GM19455 (cell line): ENCODE data around the gene FRY.

Experiments
- ATAC-seq: cut with Tn5 transposase; IDR thresholded peaks from one replicate; pipeline ENCODE4 v1.9.1; 2021; ENCODE audit not compliant: unreplicated experiment

The FRY gene

DNA sequence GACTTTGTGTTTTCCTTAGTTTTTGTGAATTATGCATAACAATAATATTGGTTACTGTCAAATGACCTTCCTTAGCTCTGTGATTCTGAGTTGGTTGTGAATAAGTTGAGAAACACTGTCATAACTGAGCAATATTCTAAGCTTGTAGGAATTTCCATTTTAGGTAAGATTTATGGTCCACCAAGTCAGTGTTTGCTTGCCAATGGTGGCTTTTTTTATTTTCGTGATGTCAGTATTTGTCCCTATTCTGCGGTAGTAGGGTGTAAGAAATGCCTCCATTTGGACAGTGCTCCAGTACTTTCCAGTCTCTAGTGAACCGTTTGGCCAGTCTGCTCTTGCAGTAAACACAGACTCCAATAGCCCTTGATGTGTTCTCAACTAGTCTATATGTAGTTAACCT is 94.7 kb downstream of the FRY start:
- ATAC-seq, result no peak

DNA sequence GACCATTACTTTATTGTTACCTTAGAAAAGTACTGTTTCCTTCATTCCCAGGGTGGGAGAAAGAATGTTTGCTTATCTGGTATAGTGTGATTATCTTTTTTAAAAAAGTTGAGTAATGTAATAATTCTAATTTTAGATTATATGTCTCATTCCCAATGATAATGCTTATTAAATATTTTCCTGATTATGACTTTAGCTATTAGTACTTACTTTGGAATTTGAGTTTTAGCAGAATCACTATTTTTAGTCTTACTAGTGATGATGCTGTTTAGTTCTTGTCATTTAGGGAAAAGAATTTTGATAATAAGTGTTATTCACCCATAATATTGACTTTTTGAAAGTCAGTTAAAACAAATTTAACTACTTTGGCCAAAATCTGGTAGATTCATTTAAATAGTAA is 95.2 kb downstream of the FRY start:
- no peak for ATAC-seq

DNA sequence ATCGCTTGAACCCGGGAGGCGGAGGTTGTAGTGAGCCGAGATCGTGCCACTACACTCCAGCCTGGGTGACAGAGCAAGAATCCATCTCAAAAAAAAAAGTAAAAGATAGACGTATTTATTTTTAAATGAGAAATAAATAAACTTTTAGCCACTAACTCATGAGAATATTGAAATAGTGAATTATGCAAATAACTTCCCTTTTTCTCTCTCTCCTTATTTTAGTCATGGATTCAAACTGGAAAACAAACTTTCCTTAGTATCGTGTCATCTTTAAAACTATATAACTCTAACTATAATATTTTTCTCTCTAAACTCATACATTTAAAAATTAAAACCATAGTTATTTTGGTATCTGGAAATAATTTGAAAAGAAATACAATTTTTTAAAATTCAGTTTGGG is 96.1 kb downstream of the FRY start:
- no peak for ATAC-seq

DNA sequence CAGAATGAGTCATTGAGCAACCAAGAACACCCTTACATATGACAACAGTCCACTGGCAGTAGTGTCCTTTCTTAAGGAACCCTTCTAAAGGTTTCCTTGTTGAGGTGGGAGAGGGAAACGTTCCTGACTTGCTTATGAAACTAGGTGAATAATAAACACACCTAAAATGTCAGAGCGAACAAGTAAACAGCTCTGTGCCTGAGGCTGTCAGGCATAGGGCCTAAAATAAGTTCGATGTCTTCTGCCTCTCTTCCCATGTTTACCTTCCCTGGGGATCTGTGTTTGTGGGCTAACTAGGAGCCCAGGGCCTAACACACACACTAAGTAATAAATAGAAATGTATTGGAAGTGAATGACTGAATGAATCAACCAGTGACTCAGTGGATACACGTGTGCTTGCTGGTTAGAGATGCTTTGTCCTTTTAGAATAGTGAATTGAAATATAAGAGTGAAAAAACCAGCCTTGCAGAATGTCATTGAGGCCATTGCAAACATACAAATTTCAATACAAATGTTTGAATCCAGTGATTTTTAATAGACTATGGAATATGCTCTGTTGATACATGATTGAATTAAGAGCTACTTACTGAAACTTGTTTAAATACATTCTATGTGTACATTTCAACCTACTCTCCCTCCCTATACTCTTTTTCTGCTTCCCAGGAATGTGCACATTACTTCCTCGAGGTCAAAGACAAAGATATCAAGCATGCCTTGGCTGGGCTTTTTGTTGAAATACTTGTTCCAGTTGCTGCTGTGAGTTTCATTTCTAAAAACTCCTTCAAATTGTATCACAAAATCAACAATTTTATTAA is 102.9 kb downstream of the FRY start:
- ATAC-seq, result no peak

DNA sequence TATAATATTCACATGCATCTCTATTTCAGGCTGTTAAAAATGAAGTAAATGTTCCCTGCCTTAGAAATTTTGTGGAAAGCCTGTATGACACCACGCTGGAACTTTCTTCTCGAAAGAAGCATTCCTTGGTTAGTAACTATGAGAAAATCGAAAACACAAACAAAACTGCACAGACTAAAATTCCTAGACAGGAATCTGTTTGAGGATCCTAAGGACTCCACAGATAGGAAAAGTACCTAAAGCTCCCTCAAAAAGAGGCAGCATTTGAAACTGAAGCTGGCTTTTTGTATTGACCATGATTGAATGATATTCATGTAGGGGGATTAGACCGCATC is 103.4 kb downstream of the FRY start:
- ATAC-seq, result no peak

DNA sequence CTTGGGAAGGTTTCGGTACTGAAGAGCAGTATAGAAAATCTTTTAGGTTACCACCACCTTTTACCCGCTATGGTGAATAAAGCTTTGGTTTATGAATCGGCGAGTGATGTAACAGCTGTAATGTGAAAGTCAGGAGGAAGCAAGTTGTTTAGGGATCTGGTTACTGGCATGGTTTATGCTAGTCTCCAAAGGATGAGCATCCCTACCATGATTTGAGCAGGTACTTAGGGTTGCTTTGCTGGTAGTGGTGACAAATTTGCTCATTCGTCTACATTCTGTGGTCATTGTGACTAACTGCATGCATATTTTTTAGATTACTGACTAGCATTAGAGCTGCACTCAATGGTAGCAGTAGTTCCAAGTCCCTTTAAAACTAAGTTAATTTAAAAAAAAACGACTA is 104.1 kb downstream of the FRY start:
- ATAC-seq, result no peak

DNA sequence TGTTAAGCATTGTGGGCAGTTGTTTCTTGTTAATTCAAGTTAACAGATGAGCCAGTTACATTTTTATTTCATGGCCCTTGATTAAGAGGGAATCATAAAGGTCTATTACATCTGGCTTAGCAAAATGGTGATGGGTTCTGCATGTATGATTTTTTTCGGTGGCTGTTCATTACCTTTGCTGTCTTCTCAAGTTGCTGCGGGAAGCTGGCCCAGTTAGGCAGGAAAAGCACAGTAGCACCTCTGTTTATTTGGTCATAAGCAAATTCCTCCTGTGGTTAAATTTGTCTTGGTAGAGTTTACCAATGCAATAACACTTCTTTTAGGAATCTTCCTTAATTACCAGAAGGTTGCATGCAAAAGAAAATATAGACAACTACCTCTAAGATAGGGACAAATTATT is 104.5 kb downstream of the FRY start:
- no peak for ATAC-seq

DNA sequence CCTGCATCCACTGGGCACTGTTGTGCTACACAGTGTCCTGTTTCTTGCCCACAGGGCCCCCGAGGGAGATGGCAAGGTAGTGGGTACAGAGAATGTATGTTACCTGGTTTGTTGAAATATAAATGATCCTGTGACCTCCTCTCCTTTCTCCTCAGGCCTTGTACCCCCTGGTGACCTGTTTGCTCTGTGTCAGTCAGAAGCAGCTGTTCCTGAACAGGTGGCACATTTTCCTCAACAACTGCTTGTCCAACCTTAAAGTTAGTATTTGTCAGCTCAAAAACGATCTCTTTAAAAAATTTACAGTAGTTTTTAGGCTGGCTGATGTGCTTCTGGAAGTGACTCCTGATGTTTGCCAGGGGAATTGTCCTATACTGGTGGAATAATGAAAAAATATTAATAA is 105.1 kb downstream of the FRY start:
- ATAC-seq, result no peak

DNA sequence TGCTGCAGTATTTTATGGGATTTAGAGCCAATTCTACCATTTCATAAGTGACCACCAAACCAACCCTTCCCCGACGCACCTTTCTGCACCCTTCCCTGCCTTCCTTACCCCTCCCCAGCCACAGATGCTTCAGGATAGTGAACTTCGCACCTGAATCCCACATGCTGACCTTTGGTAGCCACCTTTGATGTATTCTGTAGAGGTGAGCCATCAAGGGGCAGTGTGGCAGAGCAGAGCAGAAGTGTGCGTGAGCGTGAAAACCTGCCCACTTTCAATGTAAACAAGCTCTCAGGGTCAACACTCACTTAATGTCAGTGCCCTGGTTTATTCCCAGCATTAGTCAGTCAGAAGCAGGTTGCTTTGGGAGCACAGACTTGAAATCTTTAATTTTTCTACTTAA is 107.7 kb downstream of the FRY start:
- ATAC-seq, result no peak

DNA sequence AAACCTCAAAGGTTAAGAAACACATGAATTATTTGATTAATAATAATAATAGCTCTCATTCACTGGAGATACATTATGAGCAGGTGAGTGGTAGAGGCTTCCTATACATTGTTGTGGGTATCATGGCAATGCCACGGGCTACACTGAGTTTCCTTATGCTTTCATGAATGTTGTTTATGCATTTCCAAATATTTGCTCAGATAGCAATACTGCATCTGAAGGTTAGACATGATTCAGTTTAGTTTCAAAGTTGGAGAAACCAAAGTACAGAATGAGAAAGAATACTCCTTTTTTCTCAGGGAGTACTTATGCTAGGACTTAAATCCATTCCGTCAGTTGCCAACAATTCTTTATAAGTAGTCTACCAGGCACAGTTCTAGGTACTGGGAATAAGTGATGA is 108.5 kb downstream of the FRY start:
- no peak for ATAC-seq

DNA sequence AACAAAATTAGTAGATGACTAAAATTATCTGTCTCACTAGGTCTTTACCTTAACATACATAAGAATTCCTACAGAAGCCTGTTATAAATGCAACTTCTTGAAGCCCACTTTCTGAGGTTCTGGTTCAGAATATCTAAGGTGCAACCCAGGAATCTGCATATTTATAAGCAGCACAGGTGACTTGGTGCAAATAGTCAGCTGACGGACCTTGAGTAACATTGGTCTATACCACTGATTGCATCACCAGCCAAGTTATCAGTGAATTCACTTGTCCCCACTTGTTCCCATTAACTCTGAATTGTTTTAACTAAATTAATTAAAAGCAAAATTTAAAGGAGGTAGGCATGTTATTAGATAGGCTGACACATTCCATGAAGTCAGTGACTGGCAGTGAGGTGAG is 109.9 kb downstream of the FRY start:
- ATAC-seq, result no peak

DNA sequence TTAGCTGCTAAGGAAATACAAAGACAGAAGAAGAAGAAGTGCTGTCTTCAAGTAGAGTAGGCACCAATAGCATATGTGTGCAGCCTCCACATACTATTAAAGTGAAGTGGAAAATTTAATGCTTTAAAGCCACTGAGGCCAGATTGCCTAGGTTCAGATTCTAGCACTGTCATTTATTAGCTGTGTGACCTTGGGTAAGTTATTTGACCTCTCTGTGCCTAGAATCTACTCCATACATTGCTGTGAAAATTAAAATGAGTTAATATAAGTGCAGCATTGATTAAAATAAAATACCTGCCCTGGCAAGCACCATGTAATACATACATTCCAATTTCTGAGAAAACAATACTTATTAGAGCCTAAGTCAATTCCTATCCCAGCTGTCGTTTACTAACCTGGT is 110.5 kb downstream of the FRY start:
- no peak for ATAC-seq

DNA sequence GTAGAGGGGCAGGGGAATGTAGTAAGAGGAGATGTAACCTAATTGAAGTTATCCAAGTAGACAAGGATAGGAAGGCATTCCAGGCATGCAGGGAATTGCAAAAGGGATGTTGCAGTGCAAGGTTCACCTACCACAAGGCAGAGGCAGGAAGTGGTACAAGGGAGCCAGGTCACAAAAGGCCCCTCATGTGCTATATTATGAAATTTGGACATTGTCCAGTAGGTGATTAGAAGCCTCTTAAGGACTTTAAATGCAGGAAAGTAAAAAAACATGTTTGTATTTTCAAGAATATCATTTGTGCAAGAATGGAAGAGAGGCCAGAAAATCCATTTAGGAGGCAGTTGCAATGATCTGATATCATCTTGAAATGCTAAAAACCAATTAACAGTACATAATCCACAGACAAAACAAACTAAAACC is 111.4 kb downstream of the FRY start:
- ATAC-seq, result no peak

DNA sequence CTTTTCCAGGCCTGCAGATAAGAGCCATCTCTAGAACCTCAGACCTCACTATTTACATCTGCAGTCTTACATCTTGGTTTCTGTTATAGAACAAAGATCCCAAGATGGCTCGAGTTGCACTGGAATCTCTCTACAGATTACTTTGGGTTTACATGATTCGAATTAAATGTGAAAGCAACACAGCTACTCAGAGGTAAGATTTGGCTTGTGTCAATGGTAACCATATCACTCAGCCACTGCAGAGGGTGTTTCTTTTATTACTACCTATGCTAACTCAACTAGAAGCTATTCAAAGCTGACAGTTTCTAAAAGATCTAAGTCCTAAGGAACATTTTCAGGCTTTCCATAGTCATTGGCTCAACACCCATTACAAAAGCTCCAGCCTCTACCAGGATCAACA is 115.6 kb downstream of the FRY start:
- no peak for ATAC-seq

DNA sequence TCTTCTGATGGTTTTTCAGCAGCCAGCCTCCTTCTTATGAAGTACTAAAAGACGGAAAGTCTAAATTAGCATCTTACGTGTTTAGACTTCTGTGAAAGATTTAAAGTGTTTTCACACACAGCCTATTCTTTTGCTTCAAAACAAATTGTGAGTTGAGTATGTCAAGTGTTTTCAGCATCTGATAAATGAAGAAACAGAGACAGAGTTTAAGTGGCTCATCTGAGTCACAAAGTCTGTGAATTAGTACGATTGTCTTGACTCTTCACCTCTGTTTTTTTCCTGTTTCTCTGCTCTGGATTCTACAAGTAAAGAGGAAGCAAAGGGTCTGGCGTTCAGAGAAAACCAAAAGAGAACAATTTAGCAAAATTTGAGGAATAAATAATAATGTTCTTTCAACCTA is 116.4 kb downstream of the FRY start:
- no peak for ATAC-seq

DNA sequence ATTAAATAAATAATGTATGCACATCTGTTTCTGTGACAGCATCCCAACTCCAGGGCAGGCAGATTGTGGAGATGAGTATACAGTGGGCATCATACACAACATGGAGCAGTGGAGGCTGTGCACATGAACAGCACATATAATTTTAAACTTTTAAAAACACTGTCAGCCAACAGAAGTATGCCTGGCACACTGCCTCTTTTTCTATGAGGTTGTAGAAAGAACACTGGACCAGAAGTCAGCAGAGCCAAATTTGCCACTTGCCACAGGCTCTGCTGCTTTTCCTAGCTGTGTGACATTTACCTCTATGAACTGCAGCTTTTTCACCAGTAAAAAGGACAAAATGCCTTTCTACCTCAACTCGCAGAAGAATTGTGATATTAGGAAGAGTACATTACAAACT is 118.7 kb downstream of the FRY start:
- no peak for ATAC-seq

DNA sequence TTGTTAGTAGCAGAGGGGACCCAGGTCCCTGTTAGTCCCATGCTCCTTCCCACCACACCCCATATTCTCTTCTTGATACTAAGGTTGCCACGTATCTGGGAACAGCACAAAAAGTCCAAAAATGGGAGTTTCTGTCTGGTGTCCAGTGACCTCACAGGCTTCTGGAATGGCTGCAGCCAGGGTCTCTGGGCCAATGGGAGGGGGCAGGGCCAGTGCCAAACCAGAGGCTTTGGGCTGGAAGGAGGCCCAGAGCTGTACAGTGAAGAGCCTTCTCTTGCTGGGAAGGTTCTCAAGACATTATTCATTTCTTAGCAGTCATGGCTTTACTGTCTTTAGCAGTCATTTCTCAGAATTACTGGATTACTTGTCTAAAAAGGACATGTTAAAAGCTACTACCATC is 119.2 kb downstream of the FRY start:
- no peak for ATAC-seq

DNA sequence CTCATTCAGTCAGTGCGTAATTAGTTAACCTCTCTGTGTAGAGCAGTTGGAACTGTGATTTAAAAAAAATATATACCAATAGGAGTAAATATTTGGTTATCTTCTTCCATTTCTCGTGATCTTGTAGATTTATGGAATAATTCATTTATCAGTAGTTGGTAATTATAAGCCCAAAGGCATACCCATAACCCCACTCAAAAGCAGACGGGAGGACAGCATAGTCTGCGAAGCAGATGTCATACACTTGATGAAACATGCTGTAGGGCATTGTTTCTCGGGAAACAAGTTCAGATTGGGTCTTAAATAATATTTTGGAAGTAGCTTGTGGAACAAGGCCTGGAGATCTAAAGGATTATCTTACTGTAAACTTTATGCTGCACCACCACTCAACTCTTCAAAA is 119.7 kb downstream of the FRY start:
- no peak for ATAC-seq

DNA sequence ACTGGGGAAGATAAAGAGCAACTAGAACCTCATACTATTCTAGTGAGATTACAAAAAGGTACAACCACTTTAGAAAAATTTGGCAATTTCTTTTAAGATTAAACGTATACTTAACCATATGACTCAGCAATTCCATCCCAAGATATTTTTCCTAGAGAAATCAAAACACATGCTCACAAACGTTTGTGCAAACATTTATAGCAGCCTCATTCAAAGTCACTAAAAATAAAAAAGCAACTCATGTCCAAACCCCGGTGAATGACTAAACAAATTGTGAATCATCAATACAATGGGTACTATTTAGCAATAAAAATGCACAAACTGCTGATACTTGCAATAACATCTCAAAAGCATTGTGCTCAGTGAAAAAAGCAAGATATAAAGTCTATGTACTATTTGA is 121.5 kb downstream of the FRY start:
- ATAC-seq, result no peak

DNA sequence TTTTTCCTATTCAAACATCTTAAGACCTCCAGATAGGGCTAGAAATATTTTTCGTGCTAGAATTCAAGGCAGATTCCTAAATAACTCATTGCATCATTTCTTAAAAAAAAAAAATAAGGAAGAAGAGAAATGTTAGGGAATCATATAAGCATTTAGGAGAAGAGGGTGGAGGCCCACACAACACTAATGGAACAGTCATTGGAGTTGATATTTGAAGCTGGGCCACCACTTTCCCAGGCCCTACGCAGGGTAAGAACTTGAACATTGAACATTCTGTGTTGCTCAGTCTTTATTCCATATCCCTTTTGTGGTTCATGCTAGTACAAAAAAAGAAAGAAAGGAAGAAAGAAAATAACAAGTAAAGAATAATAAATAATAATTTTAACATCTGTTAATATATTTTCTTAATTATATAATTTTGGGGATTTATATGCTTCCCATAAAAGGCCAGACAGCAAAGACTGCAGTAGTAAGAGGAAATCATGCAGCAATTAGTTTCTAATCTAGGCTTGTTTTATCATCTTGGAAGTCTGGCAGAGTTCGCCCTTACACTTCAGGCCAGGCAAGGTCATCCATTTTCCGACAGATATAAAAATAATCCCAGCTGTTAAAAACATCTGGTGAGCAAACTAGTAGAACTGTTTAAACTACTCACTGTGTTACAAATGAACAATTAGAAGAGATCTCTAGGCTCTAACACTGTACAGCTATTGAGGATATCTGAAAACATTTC is 127.7 kb downstream of the FRY start:
- ATAC-seq, result no peak

DNA sequence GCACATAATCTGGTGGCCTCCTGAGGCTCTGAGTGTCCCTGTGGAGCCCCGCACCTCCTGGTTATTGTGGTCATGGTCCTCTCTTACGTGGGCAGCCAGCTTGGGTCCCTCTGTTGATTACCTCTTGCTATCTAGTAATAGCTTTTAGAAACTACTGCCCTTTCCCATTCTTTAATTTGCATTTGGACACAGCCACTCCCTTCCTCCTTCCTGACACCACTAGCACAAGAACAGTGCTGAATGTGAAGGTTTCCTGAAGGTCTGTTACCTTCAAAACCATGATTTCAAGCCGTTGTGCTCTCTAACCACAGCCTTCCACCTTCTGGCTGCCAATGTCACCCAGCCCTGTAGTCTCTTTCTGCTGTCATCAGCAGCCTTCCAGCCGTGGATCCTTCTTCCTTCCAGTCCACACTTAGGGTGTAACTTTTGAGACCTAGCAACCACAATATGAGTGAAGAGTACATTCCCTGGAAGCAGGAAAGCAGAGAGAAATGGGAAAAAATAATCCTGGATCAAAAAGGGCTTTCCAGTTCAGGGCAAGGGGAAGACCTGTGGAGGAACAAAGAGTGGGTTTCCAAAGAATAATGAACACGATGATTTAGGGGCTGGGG is 130.9 kb downstream of the FRY start:
- ATAC-seq, result no peak

DNA sequence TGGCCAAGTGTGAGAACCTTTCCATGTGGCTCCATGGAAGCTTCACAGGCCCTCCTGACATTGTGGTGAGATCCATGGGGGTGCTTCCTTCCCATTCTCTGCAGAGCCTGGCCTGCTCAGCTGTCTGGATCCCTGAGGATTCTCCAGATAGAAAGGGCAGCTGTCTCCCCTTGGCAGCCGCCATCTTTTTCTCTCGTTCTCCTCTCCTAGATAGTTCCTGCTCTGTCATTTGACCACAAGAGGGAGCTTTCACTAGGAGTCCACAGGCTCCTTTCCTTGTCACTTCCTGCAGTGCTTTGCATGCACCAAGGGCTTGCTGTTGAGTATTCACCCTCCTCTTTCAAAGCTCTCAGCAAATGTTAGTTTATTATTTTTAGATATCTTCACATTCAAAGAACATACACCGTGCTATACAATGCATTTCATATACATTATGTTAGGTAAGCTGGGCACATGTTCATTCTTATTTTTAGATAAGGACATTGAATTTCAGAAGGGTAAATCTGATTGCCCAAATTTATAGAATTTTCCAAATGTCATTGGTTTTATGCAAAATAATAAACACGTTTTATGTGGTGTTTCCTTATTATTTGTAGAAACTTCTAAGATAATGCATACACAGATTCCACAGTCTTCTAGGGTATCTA is 133.2 kb downstream of the FRY start:
- ATAC-seq, result peak; percentile 71
